ENCODE measurements around the gene RPL27.
"Not testable (repeated sequence)": the region's sequence is repeated elsewhere in the genome, so short reads cannot be mapped to it uniquely, and the experiment has no call there.

Gene RPL27

DNA sequence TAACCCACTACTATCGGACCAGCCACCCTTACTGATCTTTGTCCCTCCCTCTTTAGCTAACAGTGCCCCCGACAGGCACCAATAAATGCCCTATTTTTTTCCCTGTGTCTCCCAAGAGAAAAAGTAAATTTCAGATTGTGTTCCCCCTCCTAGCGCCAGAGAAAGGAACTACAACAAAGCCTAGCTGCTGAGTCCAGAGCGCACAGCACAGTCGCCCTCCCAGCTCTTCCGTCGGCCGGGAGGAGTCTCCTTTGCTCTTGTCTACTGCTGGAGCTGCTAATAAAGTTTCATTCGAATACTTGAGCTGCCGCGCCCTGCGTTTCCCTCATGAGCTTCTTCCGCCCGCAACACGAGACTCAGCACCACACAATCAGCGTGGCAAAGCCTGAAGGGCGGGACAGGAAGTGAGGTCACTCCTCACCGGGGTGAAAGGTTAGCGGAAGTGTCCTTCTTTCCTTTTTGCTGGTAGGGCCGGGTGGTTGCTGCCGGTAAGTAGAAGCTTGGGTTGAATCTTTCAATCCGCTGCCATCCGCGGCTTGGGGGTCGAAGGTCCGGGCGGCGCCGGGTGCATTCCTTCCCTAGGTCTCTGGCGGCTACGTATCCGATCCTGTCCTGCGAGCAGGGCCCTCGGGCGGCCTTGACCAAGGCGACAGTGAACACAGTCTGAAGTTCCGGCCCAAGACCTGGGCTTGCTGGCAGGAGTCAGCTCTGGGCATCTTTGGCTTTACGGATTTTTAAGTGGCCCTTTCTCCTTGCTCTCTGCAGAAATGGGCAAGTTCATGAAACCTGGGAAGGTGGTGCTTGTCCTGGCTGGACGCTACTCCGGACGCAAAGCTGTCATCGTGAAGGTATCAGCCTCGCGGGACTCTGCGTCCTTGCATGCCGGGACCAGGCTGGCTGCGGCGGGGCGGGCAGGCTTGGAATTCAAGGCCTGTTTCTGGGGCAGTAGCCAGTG lies at the start of gene RPL27:
Gene RPL27 (plus strand): TSS at position 436 of the 955 bp plus-strand sequence. CDS start 332 bp downstream, at position 768.
- peak; percentile 98 to 99 for DNase-seq

DNA sequence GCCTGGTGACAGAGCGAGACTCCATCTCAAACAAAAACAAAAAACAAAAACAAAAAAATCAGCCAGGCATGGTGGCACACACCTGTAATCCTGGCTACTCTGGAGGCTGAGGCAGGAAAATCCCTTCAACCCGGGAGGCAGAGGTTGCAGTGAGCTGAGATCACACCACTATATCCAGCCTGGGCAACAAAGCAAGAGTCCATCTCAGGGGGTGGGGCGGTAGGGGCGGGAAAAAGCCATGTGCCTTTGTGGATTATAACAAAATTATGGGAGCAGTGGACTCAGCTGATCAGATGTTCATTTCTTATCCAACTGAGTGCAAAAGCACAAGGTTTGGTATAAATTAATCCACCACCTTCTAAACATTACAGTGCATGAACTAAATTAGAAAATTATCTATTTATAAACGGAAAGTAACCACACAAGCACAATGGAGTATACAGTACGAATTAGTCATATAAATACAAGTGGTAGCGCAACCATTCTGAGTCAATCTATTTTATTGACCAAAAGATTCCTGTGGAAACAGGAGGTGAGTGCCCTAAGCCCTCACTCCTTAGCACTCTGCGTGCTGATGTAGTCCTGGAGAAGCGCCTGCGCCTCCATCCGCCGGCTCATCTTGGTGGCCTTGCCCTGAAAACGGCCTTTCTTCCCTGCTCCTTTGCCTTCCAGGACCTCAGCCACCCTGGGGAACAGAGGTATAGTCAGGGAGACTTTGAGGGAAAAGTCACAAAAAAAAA lies 48.0 kb upstream of the RPL27 start:
- no peak for DNase-seq

DNA sequence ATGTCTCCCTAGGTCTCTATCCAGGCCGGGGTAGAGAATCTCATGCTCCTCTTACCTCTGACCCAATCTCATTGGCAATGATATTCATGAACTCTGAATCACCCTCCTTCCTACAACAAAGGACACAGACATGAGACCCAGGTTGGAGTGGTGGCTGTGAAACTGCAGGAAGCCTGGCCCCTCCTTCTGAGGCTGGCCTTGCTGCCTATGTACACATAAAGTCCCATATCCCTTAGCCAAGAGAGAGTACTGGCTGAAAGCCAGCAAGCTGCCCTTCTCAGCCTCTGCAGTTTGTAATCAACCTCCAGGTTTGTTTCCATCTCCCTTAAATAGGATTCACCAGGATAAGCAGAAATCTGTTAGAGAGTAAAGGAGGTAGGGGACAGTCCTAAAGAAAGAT lies 44.5 kb upstream of the RPL27 start:
- no peak for DNase-seq

DNA sequence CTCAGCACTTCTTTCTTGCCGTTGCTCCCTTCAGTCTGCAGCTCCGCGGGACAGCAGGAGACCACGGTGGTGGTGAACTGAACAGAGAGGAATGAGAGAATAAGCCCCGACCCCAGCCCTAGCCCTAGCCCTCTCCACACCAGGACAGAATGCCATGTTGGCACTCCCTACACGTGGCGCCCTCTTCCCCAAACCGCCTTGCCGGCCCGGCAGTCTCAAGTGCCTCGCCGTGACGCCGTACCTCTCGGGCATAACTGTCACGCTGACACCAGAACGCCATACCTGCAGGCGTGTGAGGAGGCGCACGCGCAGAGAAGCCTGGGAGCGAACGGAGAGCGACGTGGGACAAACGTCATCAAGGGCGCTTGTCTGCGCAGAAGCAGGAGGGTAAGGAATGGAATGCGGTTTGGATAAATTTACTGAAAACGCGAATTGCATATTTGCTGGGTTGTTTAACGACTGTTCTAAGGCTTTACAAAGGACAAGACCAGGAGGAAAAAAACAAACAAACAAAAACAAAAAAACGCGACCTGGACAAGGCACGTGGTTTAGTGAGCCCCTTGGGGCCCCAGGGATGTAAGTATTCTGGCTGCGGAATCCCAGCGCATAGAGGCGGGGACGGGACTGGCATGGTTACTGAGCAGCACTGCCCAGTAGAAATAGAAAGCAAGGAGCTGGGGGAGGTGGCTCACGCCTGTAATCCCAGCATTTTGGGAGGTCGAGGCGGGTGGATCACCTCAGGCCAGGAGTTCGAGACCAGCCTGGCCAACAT lies 33.9 kb upstream of the RPL27 start, which contains the start of gene AARSD1:
Gene AARSD1 (minus strand): TSS at position 294 of the 772 bp plus-strand sequence. CDS start 14 bp downstream, at position 280.
- DNase-seq: peak; percentile 78 to 90

DNA sequence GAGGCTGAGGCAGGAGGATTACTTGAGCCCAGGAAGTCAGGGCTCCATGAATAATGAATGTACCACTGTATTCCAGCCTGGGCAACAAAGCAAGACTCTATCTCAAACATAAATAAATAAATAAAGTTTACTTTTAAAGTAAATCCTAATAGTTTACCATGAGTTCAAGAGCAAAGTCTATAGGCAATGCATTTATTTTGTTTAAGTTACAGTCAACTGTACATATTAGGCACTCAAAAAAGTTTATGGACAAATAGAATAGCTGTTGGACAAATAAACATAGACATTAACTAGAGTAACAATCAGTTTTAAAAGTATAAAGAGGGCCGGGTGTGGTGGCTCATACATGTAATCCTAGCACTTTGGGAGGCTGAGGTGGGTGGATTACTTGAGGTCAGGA lies 30.3 kb upstream of the RPL27 start:
- no peak for DNase-seq

DNA sequence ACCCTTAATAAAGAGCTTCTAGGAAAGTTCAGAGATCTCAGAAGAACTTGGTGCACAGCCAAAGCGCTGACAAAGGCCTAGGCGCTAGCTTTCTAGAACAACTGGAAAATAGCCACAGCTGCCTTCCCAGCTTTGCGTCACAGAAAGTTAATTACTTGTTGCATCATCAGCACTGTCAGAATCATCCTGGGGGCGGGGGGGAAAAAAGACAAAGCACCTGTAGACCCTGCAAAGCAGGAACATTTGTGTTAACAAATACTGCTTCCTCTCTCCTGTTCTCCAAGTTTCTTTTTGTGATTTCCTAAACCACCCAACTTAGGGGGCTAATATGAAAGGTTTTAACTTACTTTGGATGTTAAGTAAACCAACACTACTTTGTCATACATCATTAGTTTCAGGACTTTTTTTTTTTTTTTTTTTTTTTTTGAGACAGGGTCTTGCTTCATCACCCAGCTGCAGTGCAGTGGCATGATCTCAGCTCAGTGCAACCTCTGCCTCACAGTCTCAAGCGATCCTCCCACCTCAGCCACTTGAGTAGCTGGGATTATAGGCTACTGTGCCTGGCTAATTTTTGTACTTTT lies 29.1 kb upstream of the RPL27 start:
- no peak for DNase-seq

DNA sequence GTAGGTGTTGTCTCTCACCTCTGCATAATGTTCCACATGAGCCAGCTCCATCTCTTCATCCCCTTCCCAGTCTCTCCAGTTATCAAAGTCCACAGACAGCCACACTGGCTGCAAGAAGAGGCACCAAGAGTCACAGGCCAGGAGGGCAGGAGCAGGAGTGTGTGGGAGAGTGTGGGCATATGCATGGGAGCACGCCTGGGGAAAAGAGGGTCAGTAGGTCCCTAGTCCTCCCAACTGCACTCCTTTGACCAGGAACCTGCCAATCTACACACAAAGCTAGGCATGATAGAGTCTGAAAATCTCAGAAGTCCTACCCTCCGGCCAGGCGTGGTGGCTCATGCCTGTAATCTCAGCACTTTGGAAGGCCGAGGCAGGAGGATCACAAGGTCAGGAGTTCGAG lies 26.6 kb upstream of the RPL27 start:
- no peak for DNase-seq

DNA sequence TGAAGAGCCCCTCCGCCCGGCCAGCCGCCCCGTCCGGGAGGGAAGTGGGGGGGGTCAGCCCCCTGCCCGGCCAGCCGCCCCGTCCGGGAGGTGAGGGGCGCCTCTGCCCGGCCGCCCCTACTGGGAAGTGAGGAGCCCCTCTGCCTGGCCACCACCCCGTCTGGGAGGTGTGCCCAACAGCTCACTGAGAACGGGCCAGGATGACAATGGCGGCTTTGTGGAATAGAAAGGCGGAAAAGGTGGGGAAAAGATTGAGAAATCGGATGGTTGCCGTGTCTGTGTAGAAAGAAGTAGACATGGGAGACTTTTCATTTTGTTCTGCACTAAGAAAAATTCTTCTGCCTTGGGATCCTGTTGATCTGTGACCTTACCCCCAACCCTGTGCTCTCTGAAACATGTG lies 24.9 kb upstream of the RPL27 start:
- DNase-seq: not testable (repeated sequence)

DNA sequence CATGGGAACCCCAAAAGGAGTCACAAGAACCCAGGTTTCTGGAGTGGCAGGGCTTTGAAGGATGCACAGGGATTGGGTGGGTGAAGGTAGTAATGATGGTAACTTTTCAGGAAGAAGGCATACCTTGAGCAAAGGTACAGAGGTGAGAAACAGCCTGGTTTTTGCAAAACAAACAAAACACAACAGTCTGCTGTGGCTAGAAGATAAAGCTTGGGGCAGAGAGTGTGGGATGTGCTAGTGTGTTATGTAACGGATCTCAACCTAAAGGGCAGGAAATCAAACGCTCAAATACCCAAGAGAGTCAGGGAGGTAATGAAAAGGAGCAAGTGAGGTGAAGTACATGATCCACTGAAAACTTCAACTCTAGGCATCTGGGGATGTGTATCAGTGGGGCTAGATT lies 23.0 kb upstream of the RPL27 start:
- DNase-seq: no peak

DNA sequence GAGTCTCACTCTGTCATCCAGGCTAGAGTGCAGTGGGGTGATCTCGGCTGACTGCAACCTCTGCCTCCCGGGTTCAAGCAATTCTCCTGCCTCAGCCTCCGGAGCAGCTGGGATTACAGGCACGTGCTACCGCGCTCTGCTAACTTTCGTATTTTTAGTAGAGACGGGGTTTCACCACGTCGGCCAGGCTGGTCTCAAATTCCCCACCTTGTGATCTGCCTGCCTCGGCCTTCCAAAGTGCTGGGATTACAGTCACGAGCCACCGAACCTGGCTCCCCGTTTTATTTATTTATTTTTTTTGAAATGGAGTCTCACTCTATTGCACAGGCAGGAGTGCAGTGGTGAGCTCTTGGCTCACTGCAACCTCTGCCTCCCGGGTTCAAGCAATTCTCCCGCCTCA lies 22.5 kb upstream of the RPL27 start:
- not testable (repeated sequence) for DNase-seq

DNA sequence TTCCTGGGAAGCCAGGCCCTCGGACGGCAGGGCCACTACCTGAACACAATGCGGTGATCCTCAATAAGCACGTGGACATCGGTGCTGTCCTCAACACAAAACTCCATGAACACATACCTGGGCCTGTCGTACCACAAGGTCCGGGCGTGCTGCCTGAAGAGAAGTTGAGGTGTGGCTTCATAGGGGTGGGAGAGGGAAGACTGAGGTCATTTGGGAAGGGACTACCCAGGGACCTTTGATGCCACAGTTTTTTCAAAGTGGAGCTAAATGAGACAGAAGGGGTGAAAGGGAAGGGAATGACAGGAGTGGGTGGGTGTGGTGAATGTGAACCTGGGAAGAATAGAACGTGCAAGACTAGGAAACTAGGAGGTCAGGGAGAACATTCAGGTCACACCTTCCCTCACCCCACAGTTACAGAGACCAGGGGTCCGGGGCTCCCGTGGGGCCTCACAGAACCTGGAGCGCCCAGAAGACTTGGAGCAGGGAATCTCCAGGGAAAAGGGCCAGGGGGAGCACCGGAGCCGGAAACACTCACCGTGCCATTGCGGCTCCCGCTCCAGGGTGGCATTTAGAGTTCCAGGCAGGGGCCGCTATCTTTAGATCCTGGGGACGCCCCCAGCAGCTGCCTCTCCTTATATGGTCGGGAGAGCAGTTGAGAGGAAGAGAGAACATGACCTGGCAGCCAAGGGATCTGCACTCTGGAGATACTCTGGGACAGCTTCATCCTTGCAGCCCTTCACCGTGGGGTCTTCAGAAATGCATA lies 18.5 kb upstream of the RPL27 start, which contains the start of gene PTGES3L:
Gene PTGES3L (minus strand): TSS at position 570 of the 763 bp plus-strand sequence. CDS start 27 bp downstream, at position 543.
- DNase-seq: peak in 1 of 2 experiments; percentile 35

DNA sequence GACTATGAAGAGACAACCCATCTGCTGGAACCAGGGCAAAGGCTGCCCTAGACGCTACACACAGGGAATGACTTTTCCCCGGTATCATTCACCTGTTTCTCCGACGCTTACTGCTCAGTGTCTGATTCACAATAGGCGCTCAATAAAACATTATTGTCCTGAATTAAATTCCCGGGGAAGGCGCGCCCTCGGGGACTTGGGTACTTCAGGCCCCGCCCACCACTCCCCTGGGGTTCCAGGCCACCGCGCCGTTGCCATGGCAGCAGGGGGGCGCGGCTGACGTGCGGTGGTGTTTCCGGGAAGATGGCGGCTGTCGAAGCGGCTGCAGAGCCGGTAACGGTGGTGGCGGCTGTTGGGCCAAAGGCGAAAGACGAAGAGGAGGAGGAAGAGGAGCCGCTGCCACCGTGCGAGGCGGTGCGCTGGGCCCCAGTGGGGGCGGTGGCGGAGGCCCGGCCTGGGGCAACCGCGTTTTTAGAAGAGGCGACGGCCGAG lies 17.9 kb upstream of the RPL27 start, which contains the start of gene RUNDC1:
Gene RUNDC1 (plus strand): TSS at position 292 of the 492 bp plus-strand sequence. CDS start 12 bp downstream, at position 304.
- peak; percentile 71 to 86 for DNase-seq

DNA sequence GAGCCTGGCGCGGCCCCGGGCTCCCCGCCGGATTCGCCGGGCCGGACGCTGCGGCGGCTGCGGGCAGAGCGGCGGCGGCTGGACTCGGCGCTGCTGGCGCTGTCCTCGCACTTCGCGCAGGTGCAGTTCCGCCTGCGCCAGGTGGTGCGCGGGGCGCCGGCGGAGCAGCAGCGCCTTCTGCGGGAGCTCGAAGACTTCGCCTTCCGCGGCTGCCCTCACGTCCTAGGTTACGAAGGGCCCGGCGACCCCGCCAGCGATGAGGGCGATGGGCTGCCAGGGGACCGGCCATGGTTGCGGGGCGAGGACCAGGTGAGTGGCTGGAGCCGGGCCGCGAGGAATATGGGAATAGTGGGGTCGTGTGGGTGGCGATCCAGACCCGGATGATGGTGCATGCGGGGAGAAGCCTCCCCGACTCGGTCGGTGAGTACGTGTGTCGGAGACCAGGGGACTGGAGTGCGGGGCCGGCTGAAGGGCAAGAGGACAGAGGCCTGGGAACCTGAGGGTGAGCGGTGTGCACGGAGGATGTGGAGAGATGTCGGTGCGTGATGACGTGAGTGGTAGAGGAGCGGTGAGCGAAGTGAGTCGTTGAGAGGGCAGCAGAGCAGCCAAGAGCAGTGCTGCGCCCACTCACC lies 17.3 kb upstream of the RPL27 start:
- no peak for DNase-seq

DNA sequence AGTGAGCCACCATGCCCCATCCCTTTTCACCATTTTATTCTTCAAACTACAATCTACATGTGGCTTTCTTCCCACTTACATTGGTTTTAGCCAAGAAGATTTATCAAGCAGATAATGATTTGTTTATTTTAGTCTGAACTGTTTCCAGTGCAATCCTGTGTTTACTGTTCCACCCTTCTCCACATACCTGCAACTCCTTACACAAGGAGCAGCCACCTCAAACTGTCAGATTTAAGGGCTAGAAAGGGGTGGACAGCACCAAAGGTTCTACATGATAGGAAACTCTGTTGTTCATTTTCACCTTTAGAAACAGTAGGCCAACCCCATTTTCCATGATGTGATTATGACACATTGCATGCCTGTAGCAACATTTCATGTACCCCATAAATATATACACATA lies 16.0 kb upstream of the RPL27 start:
- DNase-seq: no peak

DNA sequence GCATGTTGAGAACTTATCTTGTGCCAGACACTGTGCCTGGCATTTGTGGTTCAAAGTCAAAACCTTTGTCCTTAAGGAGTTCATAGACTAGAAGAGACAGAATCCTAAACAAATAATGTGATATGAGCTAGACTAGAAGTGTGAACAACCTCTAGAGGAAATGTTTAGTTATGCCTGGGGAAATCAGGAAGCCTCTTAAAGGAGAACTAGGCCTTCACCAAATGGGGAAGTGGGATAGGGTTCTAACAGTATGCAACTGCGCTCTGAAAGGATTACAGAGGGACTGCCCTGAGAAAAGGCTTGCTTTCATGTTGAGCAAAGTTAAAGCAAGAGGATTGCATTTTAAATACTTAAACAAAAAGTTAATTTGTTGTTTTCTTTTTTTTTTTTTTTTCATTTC lies 13.0 kb upstream of the RPL27 start:
- no peak for DNase-seq

DNA sequence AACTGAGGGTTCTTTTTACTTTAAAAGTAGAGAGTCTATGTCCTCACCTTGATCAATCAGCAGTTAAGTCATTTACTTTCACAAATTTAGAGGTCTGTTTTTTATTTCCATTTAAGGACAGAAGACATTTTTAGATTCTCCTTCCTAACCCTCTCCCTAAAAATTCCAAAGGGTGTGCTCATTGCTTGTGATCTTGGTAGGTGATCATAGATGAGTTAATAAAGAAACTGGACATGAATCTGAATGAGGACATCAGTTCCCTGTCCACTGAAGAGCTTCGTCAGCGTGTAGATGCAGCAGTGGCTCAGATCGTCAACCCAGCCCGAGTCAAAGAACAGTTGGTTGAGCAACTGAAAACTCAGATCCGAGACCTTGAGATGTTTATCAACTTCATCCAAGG lies 9.1 kb upstream of the RPL27 start:
- DNase-seq: no peak

DNA sequence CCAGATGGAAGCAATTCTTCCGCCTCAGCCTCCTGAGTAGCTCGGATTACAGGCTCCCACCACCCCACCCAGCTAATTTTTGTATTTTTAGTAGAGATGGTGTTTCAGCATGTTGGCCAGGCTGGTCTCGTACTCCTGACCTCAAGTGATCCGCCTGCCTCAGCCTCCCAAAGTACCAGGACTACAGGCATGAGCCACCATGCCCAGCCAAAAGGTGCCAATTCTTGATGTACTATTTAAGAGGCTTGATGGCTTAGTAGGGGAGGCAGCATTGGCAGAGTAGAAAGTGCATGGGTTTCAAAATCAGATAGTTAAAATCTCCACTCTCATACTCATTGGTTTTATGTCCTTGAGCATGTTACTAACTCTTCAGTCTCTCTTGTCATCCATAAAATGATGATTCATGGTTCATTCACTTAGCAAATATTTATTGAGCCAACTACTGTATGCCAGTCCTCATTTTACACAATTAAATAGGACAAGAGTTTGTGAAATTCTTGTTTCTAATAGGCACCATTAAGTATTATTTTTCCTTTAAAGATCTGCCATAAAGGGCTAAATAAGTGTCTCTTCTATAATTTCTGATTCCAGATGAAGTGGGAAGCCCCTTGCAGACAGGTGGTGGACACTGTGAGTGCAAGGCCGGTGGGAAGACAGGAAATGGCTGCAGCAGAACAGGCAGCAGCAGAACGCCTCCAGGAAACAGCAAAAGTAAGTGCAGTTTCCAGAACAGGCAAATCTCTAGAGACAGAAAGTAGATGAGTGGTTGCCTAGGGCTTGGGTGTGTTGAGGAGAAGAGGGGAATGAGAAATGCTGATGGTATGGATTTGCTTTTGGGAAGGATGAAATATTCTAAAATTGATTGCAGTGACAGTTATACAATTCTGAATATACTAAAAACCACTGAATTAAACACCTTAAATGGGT lies 8.2 kb upstream of the RPL27 start:
- DNase-seq: no peak

DNA sequence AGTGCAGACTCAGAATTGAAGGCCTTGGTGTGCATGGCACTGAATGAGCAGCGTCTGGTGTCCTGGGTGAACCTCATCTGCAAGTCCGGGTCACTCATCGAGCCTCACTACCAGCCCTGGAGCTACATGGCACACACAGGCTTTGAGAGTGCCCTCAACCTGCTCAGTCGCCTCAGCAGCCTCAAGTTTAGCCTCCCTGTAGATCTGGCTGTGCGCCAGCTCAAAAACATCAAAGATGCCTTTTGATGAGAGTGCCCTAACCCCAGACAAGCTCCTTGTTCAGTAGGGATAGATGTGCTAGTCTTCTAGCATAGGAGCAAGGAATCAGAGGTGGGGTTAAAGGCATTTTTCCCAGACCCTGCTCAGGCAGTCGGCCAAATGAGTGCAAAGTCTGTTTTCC lies 6.7 kb upstream of the RPL27 start:
- no peak for DNase-seq

DNA sequence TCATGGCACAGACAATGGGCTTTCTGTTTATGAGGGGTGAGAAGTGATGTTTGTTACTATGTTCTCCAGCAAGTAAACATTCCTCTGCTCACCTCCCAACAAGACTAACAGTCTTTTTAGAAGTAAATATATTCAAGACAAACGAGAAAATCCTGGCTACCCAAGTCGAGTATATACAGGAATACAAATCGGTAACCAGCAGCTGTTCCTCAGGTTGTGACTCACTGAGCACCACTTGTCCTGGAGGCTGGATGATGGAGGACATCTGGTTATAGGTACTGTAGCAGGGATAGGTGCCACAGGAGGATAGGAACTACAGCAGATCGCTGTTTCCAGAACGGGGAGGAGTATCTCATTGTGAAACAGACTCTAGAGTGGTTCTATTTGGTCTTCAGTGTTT lies 5.3 kb upstream of the RPL27 start:
- no peak for DNase-seq

DNA sequence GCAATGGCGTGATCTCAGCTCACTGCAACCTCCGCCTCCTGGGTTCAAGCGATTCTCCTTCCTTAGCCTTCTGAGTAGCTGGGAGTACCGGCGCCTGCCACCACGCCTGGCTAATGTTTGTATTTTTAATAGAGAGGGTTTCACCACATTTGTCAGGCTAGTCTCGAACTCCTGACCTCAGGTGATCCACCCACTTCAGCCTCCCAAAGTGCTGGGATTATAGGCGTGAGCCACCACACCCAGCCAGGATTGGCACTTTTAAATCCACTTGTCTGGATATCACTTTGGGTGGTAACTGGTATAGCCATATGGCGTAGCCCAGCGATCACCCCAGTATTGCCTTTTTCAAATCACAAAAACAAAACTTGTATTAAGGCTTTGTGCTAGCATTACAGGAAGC lies 4.3 kb upstream of the RPL27 start:
- not testable (repeated sequence) for DNase-seq
